ENCODE data around the gene FOXJ3. TPM values are rescaled to one million over a fixed set of nuclear protein-coding genes. Genes with fewer than 3 reads are reported as not detected.

The FOXJ3 gene
- total and polyA plus RNA-seq, 2 of the 13 experiments (the other 11 are each of a cell fraction or from before 2014, with no cell fraction given), result 16.6 to 48.5 TPM

- no peak for TF ChIP-seq AKNA (CRISPR knock-in tag; IDR thresholded peaks at IDR 0.05; ENCODE audit: borderline replicate concordance)
- peak; percentile 95 for TF ChIP-seq CTCF (CRISPR knock-in tag; IDR thresholded peaks at IDR 0.05)
- TF ChIP-seq MTA3 (CRISPR knock-in tag; IDR thresholded peaks at IDR 0.05), result no peak
- peak; percentile 47; the same call in 1 of the 2 replicates for TF ChIP-seq ZFX (CRISPR knock-in tag; IDR thresholded peaks at IDR 0.05; ENCODE audit: low read depth)
- TF ChIP-seq AGO1 (IDR thresholded peaks at IDR 0.05; ENCODE audit: low read depth, low read length, poor library complexity, severe bottlenecking), result no peak
- TF ChIP-seq XRCC5 (optimal IDR thresholded peaks at IDR 0.05; ENCODE audit: low read length), result peak; percentile 66
- no peak for TF ChIP-seq HDAC2 (CRISPR knock-in tag; IDR thresholded peaks at IDR 0.05)
- TF ChIP-seq ZNF772 (CRISPR knock-in tag; IDR thresholded peaks at IDR 0.05), result no peak
- TF ChIP-seq FOSL2 (CRISPR knock-in tag; IDR thresholded peaks at IDR 0.05), result 0 out of 2 replicates have a peak, but pooled peaks have one; percentile 10
- peak; percentile 75 for TF ChIP-seq CEBPB (IDR thresholded peaks at IDR 0.05; ENCODE audit: borderline replicate concordance, low read depth, low read length)
- TF ChIP-seq ZBTB8A (CRISPR knock-in tag; IDR thresholded peaks at IDR 0.05; ENCODE audit: borderline replicate concordance, low read depth), result no peak
- no peak for TF ChIP-seq EHMT2 (IDR thresholded peaks at IDR 0.05; ENCODE audit: borderline replicate concordance, low read depth, low read length)
- peak; percentile 71; the same call in 1 of the 2 replicates for TF ChIP-seq HNF1B (CRISPR knock-in tag; IDR thresholded peaks at IDR 0.05)
- TF ChIP-seq TERF1 (CRISPR knock-in tag; IDR thresholded peaks at IDR 0.05), result no peak
- no peak for TF ChIP-seq BORCS8-MEF2B (CRISPR knock-in tag; IDR thresholded peaks at IDR 0.05)
- no peak for TF ChIP-seq CREB3 (CRISPR knock-in tag; IDR thresholded peaks at IDR 0.05)
- peak; percentile 50; the same call in 1 of the 2 replicates for TF ChIP-seq SALL1 (CRISPR knock-in tag; IDR thresholded peaks at IDR 0.05)
Measured at GRCh38 chr1:42146626-42147320, 188.3 kb downstream of the FOXJ3 start (continued).
